Fibroblast of villous mesenchyme (primary cell): ENCODE measurements around the gene TUSC7. TPM values are rescaled to one million over a fixed set of nuclear protein-coding genes. Genes with fewer than 3 reads are reported as not detected.

Source experiments
- DNase-seq: peaks from one replicate; pipeline ENCODE4 v3.0.0-alpha.2; 2010; ENCODE audit warnings: low read depth
- H3K4me3 ChIP-seq: 2 replicates; pipeline ENCODE4 v1.5.1; 2011; ENCODE audit warnings: low read depth, mild to moderate bottlenecking, low read length
- CTCF ChIP-seq: IDR thresholded peaks from 2 replicates; pipeline ENCODE4 v1.5.1; 2012; ENCODE audit warnings: low read depth, mild to moderate bottlenecking, low read length; ENCODE audit not compliant: insufficient read depth
- total RNA-seq: library from RNA; depleted of rRNA; stranded (reverse); fragments of >200 nt; gene quantifications from 2 replicates; pipeline ENCODE4 v1.2.3, GENCODE V29; 2012

TUSC7 gene
- total RNA-seq, 1 donor: not detected

GRCh38 chr3:116671151-116671550, 38.4 kb upstream of the TUSC7 start:
- no peak for TF ChIP-seq CTCF
- no peak overlapping the region for H3K4me3 ChIP-seq
- DNase-seq: no peak

GRCh38 chr3:116678853-116679252, 30.7 kb upstream of the TUSC7 start:
- DNase-seq: no peak
- no peak overlapping the region for H3K4me3 ChIP-seq
- no peak for TF ChIP-seq CTCF

- no peak for DNase-seq
- TF ChIP-seq CTCF: no peak
- H3K4me3 ChIP-seq: no peak overlapping the region
Observed at GRCh38 chr3:116691041-116691440, 18.5 kb upstream of the TUSC7 start.

- no peak for DNase-seq
- no peak overlapping the region for H3K4me3 ChIP-seq
- TF ChIP-seq CTCF: no peak
Observed at GRCh38 chr3:116701070-116701469, 8.5 kb upstream of the TUSC7 start.

GRCh38 chr3:116702334-116702733, 7.2 kb upstream of the TUSC7 start:
- DNase-seq: no peak

GRCh38 chr3:116707531-116707930, 2.0 kb upstream of the TUSC7 start:
- DNase-seq: no peak
- H3K4me3 ChIP-seq: no peak overlapping the region
- no peak for TF ChIP-seq CTCF

More at GRCh38 chr3:116702334-116702733, 7.2 kb upstream of the TUSC7 start:
- no peak overlapping the region for H3K4me3 ChIP-seq
- TF ChIP-seq CTCF: no peak

GRCh38 chr3:116716490-116716889, 6.9 kb downstream of the TUSC7 start:
- no peak for DNase-seq
- no peak overlapping the region for H3K4me3 ChIP-seq
- TF ChIP-seq CTCF: no peak
